Nephron (organoid): ENCODE measurements around the gene ATRX.
"Not testable (repeated sequence)": the region's sequence is repeated elsewhere in the genome, so short reads cannot be mapped to it uniquely, and the experiment has no call there.

Experiments used
- H3K27ac Mint-ChIP-seq, 3 experiments: 2 replicates each; pipeline ENCODE4 v1.8.0; 2020; ENCODE audit warnings: mixed read lengths in 3 of 3, mild to moderate bottlenecking in 2 of 3, moderate library complexity in 1 of 3
- H3K27me3 Mint-ChIP-seq: 2 replicates; pipeline ENCODE4 v1.8.0; 2021; ENCODE audit warnings: low read depth, mild to moderate bottlenecking, moderate library complexity, mixed read lengths
- H3K36me3 Mint-ChIP-seq: 2 replicates; pipeline ENCODE4 v1.8.0; 2020; ENCODE audit warnings: low read depth, mixed read lengths
- H3K4me1 Mint-ChIP-seq: 2 replicates; pipeline ENCODE4 v1.8.0; 2020; ENCODE audit warnings: mixed read lengths
- H3K4me3 Mint-ChIP-seq, 3 experiments: 2 replicates each; pipeline ENCODE4 v1.8.0; 2020; ENCODE audit warnings: mild to moderate bottlenecking in 3 of 3, mixed read lengths in 3 of 3, moderate library complexity in 2 of 3
- H3K9me3 Mint-ChIP-seq: 2 replicates; pipeline ENCODE4 v1.8.0; 2020; ENCODE audit warnings: mixed read lengths
- TF ChIP-seq, protein P1 (sequence below), 3 experiments: fragments of 200-600 bp; sonication (generic); IDR thresholded peaks; one replicate each; pipeline ENCODE4 v1.5.0; 2021; ENCODE audit warnings: antibody characterized with exemption in 3 of 3; ENCODE audit not compliant: unreplicated experiment in 3 of 3

The ATRX gene

DNA sequence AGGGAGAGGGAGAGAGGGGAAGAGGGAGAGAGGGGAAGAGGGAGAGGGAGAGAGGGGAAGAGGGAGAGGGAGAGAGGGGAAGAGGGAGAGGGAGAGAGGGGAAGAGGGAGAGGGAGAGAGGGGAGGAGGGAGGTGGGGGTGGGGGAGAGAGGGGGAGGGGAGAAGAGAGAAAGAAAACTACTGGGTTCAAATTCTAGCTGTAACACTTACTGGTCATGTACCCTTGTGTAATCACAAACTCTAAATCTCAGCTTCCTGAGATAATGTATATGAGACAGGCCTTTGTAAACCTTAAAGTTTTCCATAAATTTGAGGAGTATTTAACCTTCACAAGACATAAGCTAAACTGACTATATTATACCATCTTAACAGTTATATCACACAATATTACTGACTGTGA is 229.7 kb downstream of the ATRX start:
- Mint-ChIP-seq H3K27ac (no peak overlapping the region), H3K27me3 (no peaks in the 10 kb centered on the region), H3K36me3 (peaks cover 43% of the 10 kb centered on the region), H3K9me3 (peaks cover 15% of the 10 kb centered on the region), H3K4me1 (no peaks in the 10 kb centered on the region), H3K4me3 (no peak overlapping the region)
- TF ChIP-seq, protein P1, sequence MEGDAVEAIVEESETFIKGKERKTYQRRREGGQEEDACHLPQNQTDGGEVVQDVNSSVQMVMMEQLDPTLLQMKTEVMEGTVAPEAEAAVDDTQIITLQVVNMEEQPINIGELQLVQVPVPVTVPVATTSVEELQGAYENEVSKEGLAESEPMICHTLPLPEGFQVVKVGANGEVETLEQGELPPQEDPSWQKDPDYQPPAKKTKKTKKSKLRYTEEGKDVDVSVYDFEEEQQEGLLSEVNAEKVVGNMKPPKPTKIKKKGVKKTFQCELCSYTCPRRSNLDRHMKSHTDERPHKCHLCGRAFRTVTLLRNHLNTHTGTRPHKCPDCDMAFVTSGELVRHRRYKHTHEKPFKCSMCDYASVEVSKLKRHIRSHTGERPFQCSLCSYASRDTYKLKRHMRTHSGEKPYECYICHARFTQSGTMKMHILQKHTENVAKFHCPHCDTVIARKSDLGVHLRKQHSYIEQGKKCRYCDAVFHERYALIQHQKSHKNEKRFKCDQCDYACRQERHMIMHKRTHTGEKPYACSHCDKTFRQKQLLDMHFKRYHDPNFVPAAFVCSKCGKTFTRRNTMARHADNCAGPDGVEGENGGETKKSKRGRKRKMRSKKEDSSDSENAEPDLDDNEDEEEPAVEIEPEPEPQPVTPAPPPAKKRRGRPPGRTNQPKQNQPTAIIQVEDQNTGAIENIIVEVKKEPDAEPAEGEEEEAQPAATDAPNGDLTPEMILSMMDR (IDR thresholded peaks at IDR 0.05; ENCODE audit: unreplicated experiment in 3 of 3) = no peak

- H3K9me3 Mint-ChIP-seq = peaks cover 17% of the 10 kb centered on the region
- H3K27ac Mint-ChIP-seq = no peak overlapping the region
- H3K27me3 Mint-ChIP-seq = no peaks in the 10 kb centered on the region
- TF ChIP-seq, protein P1 (IDR thresholded peaks at IDR 0.05; ENCODE audit: unreplicated experiment in 3 of 3) = no peak
- no peak overlapping the region for H3K4me3 Mint-ChIP-seq
- H3K36me3 Mint-ChIP-seq = peaks cover 50% of the 10 kb centered on the region
- H3K4me1 Mint-ChIP-seq = no peaks in the 10 kb centered on the region
Observed at GRCh38 chrX:77548751-77549150, 237.3 kb downstream of the ATRX start.

DNA sequence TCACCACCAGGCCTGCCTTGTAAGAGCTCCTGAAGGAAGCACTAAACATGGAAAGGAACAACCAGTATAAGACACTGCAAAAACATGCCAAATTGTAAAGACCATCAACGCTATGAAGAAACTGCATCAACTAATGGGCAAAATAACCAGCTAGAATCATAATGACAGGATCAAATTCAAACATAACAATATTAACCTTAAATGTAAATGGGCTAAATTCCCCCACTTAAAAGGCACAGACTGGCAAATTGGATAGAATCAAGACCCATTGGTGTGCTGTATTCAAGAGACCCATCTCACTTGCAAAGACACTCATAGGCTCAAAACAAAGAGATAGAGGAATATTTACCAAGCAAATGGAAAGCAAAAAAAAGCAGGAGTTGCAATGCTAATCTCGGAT is 246.2 kb downstream of the ATRX start:
- not testable (repeated sequence) for H3K4me1 Mint-ChIP-seq, H3K27ac Mint-ChIP-seq, H3K27me3 Mint-ChIP-seq, H3K4me3 Mint-ChIP-seq
- Mint-ChIP-seq H3K36me3 (peaks cover 75% of the 10 kb centered on the region), H3K9me3 (peaks cover 52% of the 10 kb centered on the region)

- Mint-ChIP-seq H3K9me3 (peaks cover 37% of the 10 kb centered on the region), H3K36me3 (peaks cover 65% of the 10 kb centered on the region)
- H3K27ac Mint-ChIP-seq, H3K27me3 Mint-ChIP-seq, H3K4me1 Mint-ChIP-seq, H3K4me3 Mint-ChIP-seq: not testable (repeated sequence)
Observed at GRCh38 chrX:77531261-77531660, 254.8 kb downstream of the ATRX start.

GRCh38 chrX:77528034-77528433 is 258.0 kb downstream of the ATRX start:
- H3K9me3 Mint-ChIP-seq = peaks cover 35% of the 10 kb centered on the region
- no peaks in the 10 kb centered on the region for H3K27me3 Mint-ChIP-seq
- H3K4me1 Mint-ChIP-seq = no peaks in the 10 kb centered on the region
- H3K4me3 Mint-ChIP-seq = no peak overlapping the region
- no peak overlapping the region for H3K27ac Mint-ChIP-seq
- TF ChIP-seq, protein P1 (IDR thresholded peaks at IDR 0.05; ENCODE audit: unreplicated experiment in 3 of 3) = no peak
- peaks cover 57% of the 10 kb centered on the region for H3K36me3 Mint-ChIP-seq

DNA sequence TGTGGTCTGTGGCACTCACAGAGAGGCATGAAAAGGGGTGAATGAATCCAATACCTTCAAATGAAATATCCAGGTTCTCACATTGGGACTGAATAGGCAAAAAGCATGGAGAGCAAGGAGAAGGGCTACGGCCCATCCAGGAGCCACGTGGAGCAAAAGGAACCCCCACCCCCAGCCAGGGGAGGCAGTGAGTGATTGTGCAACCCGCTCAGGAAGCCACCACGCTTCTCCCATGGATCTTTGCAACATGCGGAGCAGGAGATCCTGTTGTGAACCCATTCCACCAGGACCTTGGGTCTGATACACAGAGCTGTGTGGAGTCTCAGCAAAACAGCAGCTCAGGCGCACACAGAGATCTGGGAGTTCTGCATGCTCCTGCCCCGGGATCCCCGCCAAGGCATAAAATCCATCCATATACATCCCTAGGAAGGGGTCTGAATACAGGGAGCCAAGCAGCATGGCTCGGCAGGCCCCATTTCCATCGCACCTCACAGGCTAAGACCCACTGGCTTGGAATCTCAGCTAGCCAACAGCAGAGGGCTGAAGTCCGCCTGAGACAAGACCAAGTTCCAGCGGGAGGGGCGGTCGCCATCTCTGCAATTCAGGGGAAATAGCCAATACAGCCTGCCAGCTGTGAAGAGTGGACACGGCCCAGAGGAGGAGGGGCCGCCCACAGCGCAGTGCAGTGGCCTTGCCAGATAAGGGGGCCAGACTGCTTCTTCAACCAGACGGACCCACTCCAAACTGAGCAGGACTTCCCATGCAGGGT is 258.6 kb downstream of the ATRX start:
- H3K4me1 Mint-ChIP-seq = no peaks in the 10 kb centered on the region
- H3K36me3 Mint-ChIP-seq = peaks cover 54% of the 10 kb centered on the region
- peaks cover 34% of the 10 kb centered on the region for H3K9me3 Mint-ChIP-seq
- no peak overlapping the region for H3K27ac Mint-ChIP-seq
- no peaks in the 10 kb centered on the region for H3K27me3 Mint-ChIP-seq
- TF ChIP-seq, protein P1 (IDR thresholded peaks at IDR 0.05; ENCODE audit: unreplicated experiment in 3 of 3) = no peak
- H3K4me3 Mint-ChIP-seq = no peak overlapping the region

- H3K27me3 Mint-ChIP-seq = no peaks in the 10 kb centered on the region
- H3K4me1 Mint-ChIP-seq = no peaks in the 10 kb centered on the region
- peaks cover 45% of the 10 kb centered on the region for H3K9me3 Mint-ChIP-seq
- peaks cover 80% of the 10 kb centered on the region for H3K36me3 Mint-ChIP-seq
- TF ChIP-seq, protein P1 (IDR thresholded peaks at IDR 0.05; ENCODE audit: unreplicated experiment in 3 of 3) = no peak
- no peak overlapping the region for H3K4me3 Mint-ChIP-seq
- H3K27ac Mint-ChIP-seq = no peak overlapping the region
Observed at GRCh38 chrX:77519765-77520164, 266.3 kb downstream of the ATRX start.
